Neural cell (in vitro differentiated cells): Measurements from ENCODE around the gene CKB. TPM values are rescaled to one million over a fixed set of nuclear protein-coding genes. Genes with fewer than 3 reads are reported as not detected.
A peak's percentile ranks its signal among the peaks of the same experiment; 100 is the strongest.

Source experiments
- H2AFZ ChIP-seq: fragments of 200-600, 300-800 bp; sonication (generic), shearing (Covaris generic); 2 replicates; pipeline ENCODE4 v1.6.0; 2014; ENCODE audit warnings: low read depth, mild to moderate bottlenecking, antibody characterized with exemption, low read length, moderate library complexity
- H3F3A ChIP-seq: fragments of 200-600 bp; shearing (Covaris generic); 2 replicates; pipeline ENCODE4 v1.6.1; 2016; ENCODE audit warnings: mild to moderate bottlenecking, moderate library complexity, mixed read lengths, antibody characterized with exemption, low read length; ENCODE audit not compliant: insufficient read depth, poor library complexity, severe bottlenecking
- H3K27ac ChIP-seq: fragments of 200-600, 300-800 bp; sonication (generic), shearing (Covaris generic); 2 replicates; pipeline ENCODE4 v1.5.1; 2014; ENCODE audit warnings: mild to moderate bottlenecking, low read length, moderate library complexity
- H3K27me3 ChIP-seq: fragments of 300-800, 200-600 bp; sonication (generic), shearing (Covaris generic); 2 replicates; pipeline ENCODE4 v1.6.0; 2014; ENCODE audit warnings: mild to moderate bottlenecking, low read depth, low read length, moderate library complexity; ENCODE audit not compliant: insufficient read depth
- H3K36me3 ChIP-seq: fragments of 300-800, 200-600 bp; sonication (generic), shearing (Covaris generic); 2 replicates; pipeline ENCODE4 v1.5.1; 2014; ENCODE audit warnings: mild to moderate bottlenecking, antibody characterized with exemption, low read length, moderate library complexity; ENCODE audit not compliant: insufficient read depth
- H3K4me2 ChIP-seq: fragments of 300-800, 200-600 bp; sonication (generic), shearing (Covaris generic); 2 replicates; pipeline ENCODE4 v1.6.0; 2014; ENCODE audit warnings: mild to moderate bottlenecking, low read length
- H3K4me3 ChIP-seq: fragments of 300-800, 200-600 bp; sonication (generic), shearing (Covaris generic); 2 replicates; pipeline ENCODE4 v1.5.1; 2014; ENCODE audit warnings: mild to moderate bottlenecking, low read length, moderate library complexity
- H3K79me2 ChIP-seq: fragments of 200-600 bp; shearing (Covaris generic); replicated peaks from 2 replicates; pipeline ENCODE4 v1.6.0; 2014; ENCODE audit warnings: mild to moderate bottlenecking, low read length, moderate library complexity; ENCODE audit not compliant: insufficient read depth
- H3K9ac ChIP-seq: fragments of 300-800, 200-600 bp; sonication (generic), shearing (Covaris generic); 2 replicates; pipeline ENCODE4 v1.6.1; 2016; ENCODE audit warnings: mild to moderate bottlenecking, low read length, mixed read lengths
- H3K9me2 ChIP-seq: fragments of 200-600 bp; shearing (Covaris generic); 2 replicates; pipeline ENCODE4 v1.6.1; 2016; ENCODE audit warnings: mild to moderate bottlenecking, low read length, mixed read lengths; ENCODE audit not compliant: insufficient read depth
- H3K9me3 ChIP-seq: fragments of 200-600, 300-800 bp; sonication (generic), shearing (Covaris generic); 2 replicates; pipeline ENCODE4 v1.6.1; 2016; ENCODE audit warnings: mild to moderate bottlenecking, mixed run types, low read length, moderate library complexity, mixed read lengths
- H4K20me1 ChIP-seq: fragments of 200-600 bp; shearing (Covaris generic); 2 replicates; pipeline ENCODE4 v1.6.1; 2016; ENCODE audit warnings: mild to moderate bottlenecking, mixed run types; ENCODE audit not compliant: insufficient read depth
- CTCF ChIP-seq: fragments of 450-650 bp; IDR thresholded peaks from 2 replicates; pipeline ENCODE4 v1.5.1; 2014; ENCODE audit warnings: antibody characterized with exemption, mild to moderate bottlenecking, moderate library complexity; ENCODE audit not compliant: poor library complexity, severe bottlenecking
- EP300 ChIP-seq: fragments of 450-650 bp; conservative IDR thresholded peaks from 2 replicates; pipeline ENCODE4 v1.6.1; 2014; ENCODE audit warnings: antibody characterized with exemption, mild to moderate bottlenecking, moderate library complexity; ENCODE audit not compliant: poor library complexity, severe bottlenecking
- EZH2 ChIP-seq: fragments of 200-600, 300-800 bp; shearing (Covaris generic), sonication (generic); IDR thresholded peaks from 2 replicates; pipeline ENCODE4 v1.6.1; 2014; ENCODE audit warnings: antibody characterized with exemption, low read length, borderline replicate concordance, mild to moderate bottlenecking; ENCODE audit not compliant: insufficient read depth, poor library complexity, severe bottlenecking
- MXI1 ChIP-seq: fragments of 450-650 bp; conservative IDR thresholded peaks from 2 replicates; pipeline ENCODE4 v1.6.1; 2014; ENCODE audit warnings: antibody characterized with exemption, mild to moderate bottlenecking; ENCODE audit not compliant: poor library complexity, severe bottlenecking
- POLR2AphosphoS5 ChIP-seq: IDR thresholded peaks from 2 replicates; pipeline ENCODE4 v1.6.1; 2012
- RAD21 ChIP-seq: fragments of 450-650 bp; conservative IDR thresholded peaks from 2 replicates; pipeline ENCODE4 v1.6.1; 2014; ENCODE audit warnings: antibody characterized with exemption, mild to moderate bottlenecking, moderate library complexity
- REST ChIP-seq: IDR thresholded peaks from 2 replicates; pipeline ENCODE4 v1.6.1; 2012; ENCODE audit warnings: borderline replicate concordance
- SMC3 ChIP-seq: fragments of 450-650 bp; conservative IDR thresholded peaks from 2 replicates; pipeline ENCODE4 v1.6.1; 2014; ENCODE audit warnings: antibody characterized with exemption, mild to moderate bottlenecking, moderate library complexity; ENCODE audit not compliant: poor library complexity
- TAF1 ChIP-seq: IDR thresholded peaks from 2 replicates; pipeline ENCODE4 v1.6.1; 2012; ENCODE audit warnings: low read depth
- polyA plus RNA-seq: library from polyadenylated mRNA; depleted of rRNA; stranded (reverse); fragments of >200 nt; gene quantifications from 2 replicates; pipeline ENCODE4 v1.2.3, GENCODE V29; 2014

The CKB gene
- polyA plus RNA-seq, 1 donor from 2014 or later: 918 TPM

GRCh38 chr14:103524002-103524935 is 1.6 kb upstream of the CKB start:
- Histone ChIP-seq H3K4me2 (no peak overlapping the region), H3K9me3 (no peaks in the 10 kb centered on the region), H3K27ac (no peak overlapping the region), H3F3A (no peaks in the 10 kb centered on the region), H3K36me3 (peaks cover 7% of the 10 kb centered on the region), H4K20me1 (peaks cover 15% of the 10 kb centered on the region), H3K4me3 (no peak overlapping the region), H3K79me2 (peaks cover 26% of the 10 kb centered on the region), H3K9me2 (no peaks in the 10 kb centered on the region), H3K27me3 (no peaks in the 10 kb centered on the region), H3K9ac (peak overlapping the region; percentile 97), H2AFZ (no peak overlapping the region)
- TF ChIP-seq EZH2 (no peak), SMC3 (no peak), POLR2AphosphoS5 (no peak), RAD21 (no peak), MXI1 (no peak), REST (no peak), EP300 (no peak), CTCF (no peak), TAF1 (no peak)

GRCh38 chr14:103523575-103523954 is 935 bp upstream of the CKB start:
- Histone ChIP-seq H3K4me3 (peak overlapping the region; percentile 81), H3K9me3 (no peaks in the 10 kb centered on the region), H3K4me2 (peak overlapping the region; percentile 68), H3K9ac (peak overlapping the region; percentile 97), H3K79me2 (peaks cover 24% of the 10 kb centered on the region), H3F3A (no peaks in the 10 kb centered on the region), H3K27ac (peak overlapping the region; percentile 78), H3K9me2 (no peaks in the 10 kb centered on the region), H2AFZ (no peak overlapping the region), H3K36me3 (peaks cover 7% of the 10 kb centered on the region), H4K20me1 (peaks cover 19% of the 10 kb centered on the region), H3K27me3 (no peaks in the 10 kb centered on the region)
- TF ChIP-seq RAD21: no peak
- no peak for TF ChIP-seq TAF1
- no peak for TF ChIP-seq SMC3
- TF ChIP-seq MXI1: no peak
- no peak for TF ChIP-seq REST
- no peak for TF ChIP-seq CTCF
- TF ChIP-seq POLR2AphosphoS5: no peak
- no peak for TF ChIP-seq EP300
